ENCODE results near the gene KIAA0930. TPM values are rescaled to one million over a fixed set of nuclear protein-coding genes. Genes with fewer than 3 reads are reported as not detected.

The KIAA0930 gene
- polyA plus RNA-seq, 1 of the 3 experiments (the other 2 are of a cell fraction), result 80.8 TPM

GRCh38 chr22:45201678-45202332 lies 38.9 kb downstream of the KIAA0930 start:
- TF ChIP-seq RFX5 (IDR thresholded peaks at IDR 0.05; ENCODE audit: low read length) (no peak), GATA2 (CRISPR knock-in tag; IDR thresholded peaks at IDR 0.05) (no peak), RCOR1 (IDR thresholded peaks at IDR 0.05; ENCODE audit: low read length) (no peak), SMC3 (IDR thresholded peaks at IDR 0.05; ENCODE audit: low read depth, low read length) (no peak), EZH2phosphoT487 (IDR thresholded peaks at IDR 0.05; ENCODE audit: borderline replicate concordance, low read depth) (no peak), REST (IDR thresholded peaks at IDR 0.05; ENCODE audit: low read depth, low read length) (no peak), FOSL2 (IDR thresholded peaks at IDR 0.05; ENCODE audit: borderline replicate concordance, low read depth) (no peak), TEAD4 (IDR thresholded peaks at IDR 0.05; ENCODE audit: borderline replicate concordance, insufficient read depth) (no peak), FOXM1 (IDR thresholded peaks at IDR 0.05; ENCODE audit: low read depth) (no peak), CHD2 (IDR thresholded peaks at IDR 0.05; ENCODE audit: low read length, partially characterized antibody) (no peak), NRF1 (IDR thresholded peaks at IDR 0.05; ENCODE audit: low read depth, low read length) (no peak), TCF12 (IDR thresholded peaks at IDR 0.05) (no peak), JUND (IDR thresholded peaks at IDR 0.05) (no peak), GABPA (IDR thresholded peaks at IDR 0.05; ENCODE audit: low read depth) (no peak)
- TF ChIP-seq, protein P1, sequence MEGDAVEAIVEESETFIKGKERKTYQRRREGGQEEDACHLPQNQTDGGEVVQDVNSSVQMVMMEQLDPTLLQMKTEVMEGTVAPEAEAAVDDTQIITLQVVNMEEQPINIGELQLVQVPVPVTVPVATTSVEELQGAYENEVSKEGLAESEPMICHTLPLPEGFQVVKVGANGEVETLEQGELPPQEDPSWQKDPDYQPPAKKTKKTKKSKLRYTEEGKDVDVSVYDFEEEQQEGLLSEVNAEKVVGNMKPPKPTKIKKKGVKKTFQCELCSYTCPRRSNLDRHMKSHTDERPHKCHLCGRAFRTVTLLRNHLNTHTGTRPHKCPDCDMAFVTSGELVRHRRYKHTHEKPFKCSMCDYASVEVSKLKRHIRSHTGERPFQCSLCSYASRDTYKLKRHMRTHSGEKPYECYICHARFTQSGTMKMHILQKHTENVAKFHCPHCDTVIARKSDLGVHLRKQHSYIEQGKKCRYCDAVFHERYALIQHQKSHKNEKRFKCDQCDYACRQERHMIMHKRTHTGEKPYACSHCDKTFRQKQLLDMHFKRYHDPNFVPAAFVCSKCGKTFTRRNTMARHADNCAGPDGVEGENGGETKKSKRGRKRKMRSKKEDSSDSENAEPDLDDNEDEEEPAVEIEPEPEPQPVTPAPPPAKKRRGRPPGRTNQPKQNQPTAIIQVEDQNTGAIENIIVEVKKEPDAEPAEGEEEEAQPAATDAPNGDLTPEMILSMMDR (IDR thresholded peaks at IDR 0.05), result no peak
- TF ChIP-seq, protein P2, sequence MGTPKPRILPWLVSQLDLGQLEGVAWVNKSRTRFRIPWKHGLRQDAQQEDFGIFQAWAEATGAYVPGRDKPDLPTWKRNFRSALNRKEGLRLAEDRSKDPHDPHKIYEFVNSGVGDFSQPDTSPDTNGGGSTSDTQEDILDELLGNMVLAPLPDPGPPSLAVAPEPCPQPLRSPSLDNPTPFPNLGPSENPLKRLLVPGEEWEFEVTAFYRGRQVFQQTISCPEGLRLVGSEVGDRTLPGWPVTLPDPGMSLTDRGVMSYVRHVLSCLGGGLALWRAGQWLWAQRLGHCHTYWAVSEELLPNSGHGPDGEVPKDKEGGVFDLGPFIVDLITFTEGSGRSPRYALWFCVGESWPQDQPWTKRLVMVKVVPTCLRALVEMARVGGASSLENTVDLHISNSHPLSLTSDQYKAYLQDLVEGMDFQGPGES (IDR thresholded peaks at IDR 0.05; ENCODE audit: low read depth, low read length), result no peak
- TF ChIP-seq, protein P3, sequence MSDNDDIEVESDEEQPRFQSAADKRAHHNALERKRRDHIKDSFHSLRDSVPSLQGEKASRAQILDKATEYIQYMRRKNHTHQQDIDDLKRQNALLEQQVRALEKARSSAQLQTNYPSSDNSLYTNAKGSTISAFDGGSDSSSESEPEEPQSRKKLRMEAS (IDR thresholded peaks at IDR 0.05; ENCODE audit: low read depth), result no peak
- TF ChIP-seq, protein P4, sequence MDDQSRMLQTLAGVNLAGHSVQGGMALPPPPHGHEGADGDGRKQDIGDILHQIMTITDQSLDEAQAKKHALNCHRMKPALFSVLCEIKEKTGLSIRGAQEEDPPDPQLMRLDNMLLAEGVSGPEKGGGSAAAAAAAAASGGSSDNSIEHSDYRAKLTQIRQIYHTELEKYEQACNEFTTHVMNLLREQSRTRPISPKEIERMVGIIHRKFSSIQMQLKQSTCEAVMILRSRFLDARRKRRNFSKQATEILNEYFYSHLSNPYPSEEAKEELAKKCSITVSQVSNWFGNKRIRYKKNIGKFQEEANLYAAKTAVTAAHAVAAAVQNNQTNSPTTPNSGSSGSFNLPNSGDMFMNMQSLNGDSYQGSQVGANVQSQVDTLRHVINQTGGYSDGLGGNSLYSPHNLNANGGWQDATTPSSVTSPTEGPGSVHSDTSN (IDR thresholded peaks at IDR 0.05), result no peak
- H3K9ac ChIP-seq, result no peak overlapping the region
- CTCF ChIA-PET, result no interaction called here
- no peaks in the 10 kb centered on the region for H3K9me2 ChIP-seq
- peaks cover 4% of the 10 kb centered on the region for H3F3A ChIP-seq (replicated peaks; ENCODE audit: insufficient read depth)
- H3K36me3 ChIP-seq (replicated peaks in 1 of 2; ENCODE audit: control insufficient read depth in 1 of 2, insufficient read depth in 2 of 2, low read length in 1 of 2), result peaks cover 12 to 63% of the 10 kb centered on the region in 2 experiments
- WGBS (ENCODE audit: low lambda C conversion rate), result 82% methylated on average over 8 of the region's 9 CpGs
- no peak overlapping the region for H3K4me2 ChIP-seq
- H3K27me3 ChIP-seq (ENCODE audit: insufficient read depth), result no peaks in the 10 kb centered on the region
- no peak overlapping the region for H2AFZ ChIP-seq (ENCODE audit: low read depth)
- POLR2A ChIA-PET, result no interaction called here
- H3K4me1 ChIP-seq (ENCODE audit: control insufficient read depth in 1 of 2, insufficient read depth in 2 of 2, low read depth in 1 of 2, low read length in 1 of 2), result no peaks in the 10 kb centered on the region; a peak in 1 of 4 replicates
- H4K20me1 ChIP-seq (ENCODE audit: insufficient read depth), result 0 out of 2 replicates have a peak, but pooled peaks cover 6% of the 10 kb centered on the region
- no peaks in the 10 kb centered on the region for H3K9me3 ChIP-seq
- H3K27ac ChIP-seq (ENCODE audit: low read depth in 2 of 2, low read length in 1 of 2), result no peak overlapping the region
- 0 out of 2 replicates have a peak, but pooled peaks cover 2% of the 10 kb centered on the region for H3K79me2 ChIP-seq (ENCODE audit: insufficient read depth)
- H3K4me3 ChIP-seq (ENCODE audit: low read depth in 2 of 2, low read length in 1 of 2), result no peak overlapping the region
- DNase-seq, result no peak
